GM18508 (cell line): Measurements from ENCODE around the gene THOC6.
"Not testable (repeated sequence)": the region's sequence is repeated elsewhere in the genome, so short reads cannot be mapped to it uniquely, and the experiment has no call there.

ENCODE experiments used
- ATAC-seq: cut with Tn5 transposase; IDR thresholded peaks from one replicate; pipeline ENCODE4 v1.9.1; 2021; ENCODE audit warnings: moderate number of reproducible peaks; ENCODE audit not compliant: insufficient read depth, unreplicated experiment

Gene THOC6

DNA sequence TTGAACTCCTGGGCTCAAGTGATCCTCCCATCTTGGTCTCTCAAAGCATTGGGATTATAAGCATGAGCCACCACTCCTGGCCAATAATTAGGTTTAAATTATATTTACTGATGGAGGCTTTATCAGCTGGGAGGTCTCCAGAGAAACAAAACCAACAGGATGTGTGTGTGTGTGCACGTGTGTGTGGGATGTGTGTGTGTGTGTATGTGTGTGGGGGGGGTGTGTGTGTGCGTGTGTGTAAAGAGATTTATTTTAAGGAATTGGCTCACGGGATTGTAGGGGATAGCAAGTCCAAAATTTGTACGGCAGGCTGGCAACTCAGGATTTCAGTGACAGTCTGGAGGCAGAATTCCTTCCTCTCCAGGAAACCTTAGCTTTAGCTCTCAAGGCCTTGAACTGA lies 27.2 kb downstream of the THOC6 start:
- no peak for ATAC-seq

DNA sequence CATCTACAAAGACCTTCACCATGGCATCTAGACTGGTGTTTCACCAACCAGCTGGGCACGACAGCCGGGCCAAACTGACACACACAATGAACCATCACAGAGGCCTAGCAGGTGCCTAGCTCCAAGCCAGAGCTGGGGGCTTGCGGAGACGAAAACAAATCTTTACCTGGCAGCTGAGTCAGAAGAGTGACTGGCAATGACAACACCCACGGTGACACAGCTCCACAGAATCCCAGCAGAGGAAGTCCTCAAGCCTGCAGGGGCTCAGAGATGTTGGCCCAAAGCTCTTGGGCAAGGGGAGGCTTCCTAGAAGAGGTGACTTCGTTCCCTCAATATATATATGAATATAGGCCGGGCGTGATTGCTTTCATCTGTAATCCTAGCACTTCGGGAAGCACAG lies 27.7 kb downstream of the THOC6 start:
- no peak for ATAC-seq

DNA sequence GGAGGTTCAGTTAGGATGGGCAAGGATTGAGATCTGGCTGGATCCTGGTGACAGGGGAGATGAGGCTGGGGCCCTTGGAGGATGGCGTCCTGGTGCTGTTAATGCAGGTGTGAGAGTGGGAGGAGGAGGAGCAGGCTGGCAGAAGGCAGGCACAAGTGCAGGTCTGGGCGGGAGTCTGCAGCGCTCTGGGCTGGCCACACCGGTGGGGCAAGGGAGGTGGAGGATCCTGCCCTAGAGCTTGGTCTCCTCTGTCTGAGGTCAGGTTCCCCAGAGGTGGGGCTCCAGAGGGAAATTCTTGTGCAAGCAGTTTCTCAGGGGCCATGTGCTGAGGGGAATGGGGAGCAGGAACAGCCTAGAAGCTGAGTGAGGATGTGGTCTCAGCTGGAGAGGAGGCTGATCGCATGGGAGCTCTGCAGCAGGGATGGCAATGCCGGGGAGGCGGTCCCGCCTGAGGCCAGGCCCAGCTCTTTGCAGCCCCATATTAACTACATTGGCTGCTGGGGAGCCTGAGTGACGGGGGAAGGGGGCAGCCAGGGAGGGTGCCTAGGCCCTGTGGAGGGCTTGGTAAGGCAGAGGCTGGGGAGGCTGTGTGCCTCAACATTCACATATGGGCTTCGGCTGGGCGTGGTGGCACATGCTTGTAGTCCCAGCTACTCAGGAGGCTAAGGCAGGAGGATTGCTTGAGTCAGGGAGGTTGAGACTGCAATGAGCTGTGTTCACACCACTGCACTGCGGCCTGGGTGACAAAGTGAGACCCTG lies 28.9 kb downstream of the THOC6 start:
- not testable (repeated sequence) for ATAC-seq

DNA sequence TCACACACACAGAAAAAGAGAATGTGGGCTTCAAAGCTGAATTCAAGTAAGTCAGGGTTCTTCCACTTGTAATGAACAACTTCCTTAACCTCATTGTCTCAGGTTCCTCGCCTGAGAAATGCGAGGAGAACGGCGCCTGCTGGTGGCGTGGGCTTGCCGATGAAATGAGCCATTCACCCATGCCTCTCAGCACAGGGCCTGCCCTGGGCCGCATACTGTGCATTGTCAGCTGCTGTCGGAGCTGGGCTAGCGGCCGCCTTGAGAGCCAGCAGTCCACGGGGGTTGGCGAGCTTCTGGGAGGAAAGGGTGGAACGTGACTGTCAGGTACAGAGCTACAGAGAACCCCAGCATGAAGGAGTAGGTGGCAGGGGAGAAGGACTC lies 29.5 kb downstream of the THOC6 start:
- not testable (repeated sequence) for ATAC-seq

DNA sequence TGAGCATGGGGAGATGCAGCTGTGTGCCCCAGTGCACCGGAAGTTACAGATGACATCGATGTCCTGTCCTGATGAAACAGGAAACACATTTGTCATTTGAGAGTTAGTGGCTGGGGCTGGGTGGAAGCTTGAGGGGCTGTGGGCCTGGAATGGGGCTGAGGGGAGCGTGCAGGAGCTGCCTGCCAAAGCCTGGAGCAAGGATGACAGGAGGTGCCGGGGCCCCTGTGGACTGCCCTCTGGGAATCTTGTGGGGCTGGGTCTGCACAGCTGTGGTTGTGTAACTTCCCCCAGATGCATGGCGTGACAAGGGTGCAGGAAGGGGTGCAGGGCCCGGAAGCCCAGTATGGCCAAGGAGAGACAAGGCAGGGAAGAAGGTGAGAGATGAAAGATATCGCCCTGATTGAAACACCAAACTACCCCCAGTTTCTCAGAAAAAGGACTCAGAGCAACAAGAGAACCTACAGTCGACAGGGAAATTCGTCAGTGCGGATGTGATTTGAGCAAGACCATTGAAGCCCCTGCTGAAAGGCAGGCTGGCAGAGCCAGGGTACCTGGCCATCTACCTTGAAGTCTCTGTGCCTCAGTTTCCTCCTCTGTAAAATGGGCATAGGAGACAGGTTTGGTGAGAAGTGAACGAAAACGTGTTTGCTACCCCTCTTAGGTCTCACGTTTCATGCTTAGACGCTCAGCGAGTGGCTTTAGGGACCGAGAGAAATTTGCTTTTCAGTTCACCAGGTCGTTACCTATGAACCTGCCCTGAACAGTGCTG lies 31.3 kb downstream of the THOC6 start:
- ATAC-seq: no peak

DNA sequence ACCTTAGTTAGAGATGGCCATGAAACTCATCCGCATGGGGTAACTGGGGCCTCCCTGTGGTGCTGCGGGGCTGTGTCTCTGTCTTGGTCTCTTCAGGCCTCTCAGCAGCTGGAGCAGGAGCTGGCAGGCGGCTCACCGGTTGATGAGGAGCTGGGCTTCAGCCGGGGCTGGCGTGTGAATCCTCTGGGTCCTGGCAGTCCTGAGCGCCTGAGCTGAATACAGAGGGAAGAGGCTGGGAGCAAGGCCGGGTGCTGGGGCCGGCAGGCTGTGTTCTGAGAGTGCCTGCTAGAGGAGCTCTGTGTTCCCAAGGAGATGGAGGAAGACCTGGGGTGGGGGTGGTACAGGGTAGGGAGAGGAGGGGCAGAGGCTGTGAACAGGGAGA lies 31.9 kb downstream of the THOC6 start:
- ATAC-seq: not testable (repeated sequence)

DNA sequence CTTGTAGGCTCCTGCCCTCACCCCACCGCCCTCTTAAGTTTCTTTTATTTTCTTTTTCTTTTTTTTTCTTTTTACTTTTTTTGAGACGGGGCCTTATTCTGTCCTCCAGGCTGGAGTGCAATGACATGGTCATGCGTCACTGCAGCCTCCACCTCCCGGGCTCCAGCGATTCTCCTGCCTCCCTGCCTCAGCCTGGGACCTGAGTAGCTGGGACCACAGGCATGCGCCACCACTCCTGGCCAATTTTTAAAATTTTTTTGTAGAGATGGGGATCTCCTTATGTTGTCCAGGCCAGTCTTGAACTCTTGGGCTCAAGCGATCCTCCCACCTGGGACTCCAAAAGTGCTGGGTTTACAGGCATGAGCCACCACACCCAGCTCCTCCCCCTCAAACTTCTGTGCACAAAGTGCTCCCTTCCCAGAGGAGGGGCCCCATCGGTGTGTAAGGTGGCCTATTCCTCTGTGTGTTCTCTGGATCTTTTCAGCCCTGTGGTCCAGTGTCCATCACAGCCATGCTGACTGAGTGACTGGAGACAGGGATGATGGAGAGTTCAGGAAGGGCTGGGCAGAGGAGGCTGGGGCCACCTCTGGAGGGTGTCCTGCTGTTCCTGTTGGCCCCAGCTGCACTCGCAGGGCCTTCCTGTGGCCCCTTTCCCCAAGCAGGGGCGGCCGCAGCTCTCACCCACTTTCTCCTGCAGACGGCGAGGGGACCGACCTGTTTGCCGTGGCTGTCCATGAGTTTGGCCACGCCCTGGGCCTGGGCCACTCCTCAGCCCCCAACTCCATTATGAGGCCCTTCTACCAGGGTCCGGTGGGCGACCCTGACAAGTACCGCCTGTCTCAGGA lies 32.7 kb downstream of the THOC6 start:
- ATAC-seq: no peak

DNA sequence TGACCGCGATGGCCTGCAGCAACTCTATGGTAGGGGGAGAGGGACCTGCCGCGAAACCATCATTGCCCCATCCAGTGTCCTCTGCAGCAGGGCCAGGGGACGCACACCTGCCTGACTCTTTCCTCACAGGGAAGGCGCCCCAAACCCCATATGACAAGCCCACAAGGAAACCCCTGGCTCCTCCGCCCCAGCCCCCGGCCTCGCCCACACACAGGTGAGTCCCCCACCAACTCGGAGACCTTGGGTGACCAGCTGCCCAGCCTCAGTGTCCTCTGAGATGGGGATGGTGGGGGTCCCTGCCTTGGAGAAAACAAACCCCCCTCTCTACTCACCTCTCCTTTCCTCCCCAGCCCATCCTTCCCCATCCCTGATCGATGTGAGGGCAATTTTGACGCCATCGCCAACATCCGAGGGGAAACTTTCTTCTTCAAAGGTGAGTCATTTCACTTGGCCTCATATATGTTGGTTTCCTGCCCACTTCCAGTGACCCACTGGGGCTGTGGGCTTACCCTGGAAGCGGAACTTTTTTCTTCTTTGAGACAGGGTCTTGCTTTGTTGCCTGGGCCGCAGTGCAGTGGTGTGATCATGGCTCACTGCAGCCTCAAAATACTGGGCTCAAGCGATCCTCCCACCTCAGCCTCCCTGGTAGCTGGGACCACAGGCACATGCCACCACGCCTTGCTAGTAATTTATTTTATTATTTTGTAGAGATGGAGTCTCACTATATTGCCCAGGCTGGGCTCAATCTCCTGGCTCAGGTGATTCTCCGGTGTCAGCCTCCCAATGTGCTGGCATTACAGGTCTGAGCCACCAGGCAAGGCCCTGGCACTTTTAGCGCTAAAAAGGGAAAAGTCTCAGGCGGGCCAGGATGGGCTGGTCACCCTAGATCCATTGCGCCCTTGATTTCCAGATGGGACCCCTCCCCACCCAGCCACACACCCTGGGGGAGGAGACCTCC lies 33.6 kb downstream of the THOC6 start:
- no peak for ATAC-seq

DNA sequence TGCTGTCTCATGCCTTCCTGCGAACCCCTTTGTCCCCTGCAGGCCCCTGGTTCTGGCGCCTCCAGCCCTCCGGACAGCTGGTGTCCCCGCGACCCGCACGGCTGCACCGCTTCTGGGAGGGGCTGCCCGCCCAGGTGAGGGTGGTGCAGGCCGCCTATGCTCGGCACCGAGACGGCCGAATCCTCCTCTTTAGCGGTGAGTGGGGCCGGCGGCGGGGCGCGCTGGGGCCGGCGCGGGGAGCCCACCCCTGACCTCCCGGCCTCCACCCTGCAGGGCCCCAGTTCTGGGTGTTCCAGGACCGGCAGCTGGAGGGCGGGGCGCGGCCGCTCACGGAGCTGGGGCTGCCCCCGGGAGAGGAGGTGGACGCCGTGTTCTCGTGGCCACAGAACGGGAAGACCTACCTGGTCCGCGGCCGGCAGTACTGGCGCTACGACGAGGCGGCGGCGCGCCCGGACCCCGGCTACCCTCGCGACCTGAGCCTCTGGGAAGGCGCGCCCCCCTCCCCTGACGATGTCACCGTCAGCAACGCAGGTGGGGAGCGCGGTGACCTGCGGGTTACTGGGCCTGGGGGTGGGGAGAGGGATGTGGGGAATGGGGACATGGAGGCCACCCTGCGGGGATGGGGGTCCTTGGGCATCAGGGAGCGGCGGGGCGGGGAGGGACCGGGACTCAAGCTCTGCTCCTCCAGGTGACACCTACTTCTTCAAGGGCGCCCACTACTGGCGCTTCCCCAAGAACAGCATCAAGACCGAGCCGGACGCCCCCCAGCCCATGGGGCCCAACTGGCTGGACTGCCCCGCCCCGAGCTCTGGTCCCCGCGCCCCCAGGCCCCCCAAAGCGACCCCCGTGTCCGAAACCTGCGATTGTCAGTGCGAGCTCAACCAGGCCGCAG lies 34.5 kb downstream of the THOC6 start:
- ATAC-seq: no peak

DNA sequence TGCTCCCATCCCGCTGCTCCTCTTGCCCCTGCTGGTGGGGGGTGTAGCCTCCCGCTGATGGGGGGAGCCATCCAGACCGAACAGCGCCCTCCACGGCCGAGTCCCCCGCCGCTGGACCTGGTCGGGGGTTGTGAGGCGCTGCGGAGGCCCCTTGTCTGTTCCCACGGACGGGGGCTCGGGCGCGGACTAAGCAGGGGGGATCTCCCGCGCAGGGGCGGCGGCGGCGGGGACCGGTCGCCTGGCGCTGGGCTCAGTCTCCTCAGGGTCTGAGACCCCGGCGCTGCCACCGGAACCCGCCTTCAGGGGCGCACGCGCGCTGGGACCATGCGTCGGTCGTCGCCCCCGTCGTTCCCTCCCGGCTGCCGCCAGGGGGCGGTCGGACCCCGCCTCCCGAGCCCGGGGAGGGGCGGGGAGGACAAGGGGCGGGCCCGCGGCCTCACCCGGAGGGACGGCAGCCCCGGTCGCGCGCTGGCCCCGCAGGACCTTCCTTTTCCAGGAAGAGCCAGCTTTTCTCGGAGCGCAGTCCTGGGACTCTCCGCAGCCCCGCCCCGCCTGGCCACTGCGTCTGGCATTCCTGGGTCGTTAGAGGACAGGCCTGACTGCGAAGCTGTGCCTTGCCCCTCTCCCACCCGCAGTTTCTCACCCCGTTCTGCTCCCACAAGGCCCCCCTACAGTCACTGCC lies 35.3 kb downstream of the THOC6 start:
- ATAC-seq: no peak

DNA sequence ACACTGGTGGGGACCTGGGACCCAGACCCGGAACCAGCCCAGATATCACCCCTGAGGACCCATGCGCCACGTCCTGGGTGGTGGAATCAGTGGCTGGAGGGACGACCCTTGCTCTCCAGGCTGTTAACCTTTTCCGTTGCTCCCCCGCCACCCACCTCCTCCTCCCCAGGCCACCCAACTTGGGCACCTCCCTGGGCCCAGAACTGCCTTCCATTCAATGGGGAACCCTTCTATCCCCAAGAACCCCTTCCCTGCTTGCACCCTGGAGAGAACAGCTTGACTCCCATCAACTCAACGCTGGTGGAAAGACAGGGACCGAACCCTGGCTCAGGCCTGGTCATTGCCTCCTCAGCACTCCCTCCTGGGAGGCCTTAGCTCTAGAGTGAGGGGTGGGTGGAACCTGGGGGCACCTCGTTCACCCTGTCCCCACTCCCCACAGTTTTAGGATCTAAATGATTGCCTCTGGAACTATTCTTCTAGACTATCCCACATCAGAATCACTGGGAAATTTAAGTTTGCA lies 35.9 kb downstream of the THOC6 start:
- ATAC-seq: no peak

DNA sequence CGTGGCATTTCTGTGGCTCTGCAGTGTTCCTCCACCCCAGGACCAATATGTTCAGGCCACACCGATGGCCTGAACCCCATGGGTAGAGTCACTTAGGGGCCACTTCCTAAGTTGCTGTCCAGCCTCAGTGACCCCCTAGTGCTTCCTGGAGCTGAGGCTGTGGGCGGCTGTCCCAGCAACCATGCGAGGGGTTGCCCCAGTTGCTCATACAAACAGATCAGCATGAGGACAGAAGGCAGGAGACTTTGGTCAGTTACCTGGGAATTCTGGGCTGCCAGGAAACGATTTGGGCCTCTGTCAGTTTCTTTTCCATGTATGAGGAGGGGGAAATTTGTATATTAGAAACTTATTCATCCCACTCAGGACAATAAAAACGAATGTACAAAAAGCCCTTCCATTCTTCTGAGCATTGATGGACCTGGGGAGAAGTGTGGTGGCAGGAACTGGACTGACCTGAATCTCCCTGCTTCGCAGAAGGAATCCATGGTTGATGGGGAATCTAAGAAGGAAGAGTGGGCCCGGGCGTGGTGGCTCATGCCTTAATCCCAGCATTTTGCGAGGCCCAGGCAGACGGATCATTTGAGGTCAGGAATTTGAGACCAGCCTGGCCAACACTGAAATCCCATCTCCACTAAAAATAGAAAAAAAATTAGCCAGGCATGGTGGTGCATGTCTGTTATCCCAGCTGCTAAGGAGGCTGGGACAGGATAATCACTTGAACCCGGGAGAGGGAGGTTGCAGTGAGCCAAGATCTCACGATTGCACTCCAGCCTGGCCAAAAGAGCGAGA lies 36.7 kb downstream of the THOC6 start:
- no peak for ATAC-seq

DNA sequence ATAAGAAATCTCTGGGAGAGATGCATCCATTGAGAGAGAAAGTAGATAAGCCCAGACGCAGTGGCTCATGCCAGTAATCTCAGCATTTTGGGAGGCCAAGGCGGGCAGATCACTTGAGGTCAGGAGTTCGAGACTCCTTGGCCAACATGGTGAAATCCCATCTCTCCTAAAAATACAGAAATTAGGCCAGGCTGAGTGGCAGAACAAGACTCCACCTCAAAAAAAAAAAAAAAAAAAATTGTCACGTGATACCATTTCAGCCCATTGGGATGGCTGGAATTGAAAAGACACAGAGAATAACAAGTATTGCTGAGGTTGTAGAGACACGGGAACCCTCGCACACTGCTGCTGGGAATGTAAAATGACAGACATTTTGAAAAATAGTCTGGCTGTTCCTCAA lies 38.7 kb downstream of the THOC6 start:
- no peak for ATAC-seq

DNA sequence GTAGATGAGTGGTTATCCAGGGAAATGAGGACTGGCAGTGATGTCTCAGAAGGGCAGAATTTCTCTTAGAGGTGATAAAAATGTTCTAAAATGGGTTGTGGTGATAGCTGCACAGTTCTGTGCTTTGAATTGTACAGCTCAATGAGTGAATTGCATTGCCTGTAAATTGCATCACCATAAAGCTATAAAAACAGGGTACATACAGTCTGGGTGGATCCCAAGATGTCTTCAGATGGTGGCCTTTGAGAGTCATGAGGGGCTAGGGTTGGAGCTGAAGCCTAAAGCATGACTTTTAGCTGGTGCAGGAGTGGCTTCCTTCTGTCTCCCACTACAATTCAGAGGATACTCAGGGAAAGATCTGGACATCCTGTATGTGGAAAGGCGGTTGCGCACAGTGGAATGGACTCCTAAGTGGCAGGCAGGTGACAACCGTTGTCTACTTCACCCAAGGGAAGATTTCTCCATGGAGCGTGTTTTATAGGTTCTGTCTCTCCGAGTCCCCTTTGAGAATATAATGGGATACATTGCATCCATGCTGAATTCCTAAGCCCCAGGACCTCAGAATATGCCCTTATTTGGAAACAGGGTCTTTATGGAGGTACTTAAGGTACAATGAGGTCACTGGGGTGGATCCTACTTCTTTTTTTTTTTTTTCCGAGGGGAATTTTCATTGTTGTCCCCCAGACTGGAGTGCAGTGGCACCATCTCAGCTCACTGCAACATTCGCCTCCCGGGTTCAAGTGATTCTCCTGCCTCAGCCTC lies 40.0 kb downstream of the THOC6 start:
- no peak for ATAC-seq

DNA sequence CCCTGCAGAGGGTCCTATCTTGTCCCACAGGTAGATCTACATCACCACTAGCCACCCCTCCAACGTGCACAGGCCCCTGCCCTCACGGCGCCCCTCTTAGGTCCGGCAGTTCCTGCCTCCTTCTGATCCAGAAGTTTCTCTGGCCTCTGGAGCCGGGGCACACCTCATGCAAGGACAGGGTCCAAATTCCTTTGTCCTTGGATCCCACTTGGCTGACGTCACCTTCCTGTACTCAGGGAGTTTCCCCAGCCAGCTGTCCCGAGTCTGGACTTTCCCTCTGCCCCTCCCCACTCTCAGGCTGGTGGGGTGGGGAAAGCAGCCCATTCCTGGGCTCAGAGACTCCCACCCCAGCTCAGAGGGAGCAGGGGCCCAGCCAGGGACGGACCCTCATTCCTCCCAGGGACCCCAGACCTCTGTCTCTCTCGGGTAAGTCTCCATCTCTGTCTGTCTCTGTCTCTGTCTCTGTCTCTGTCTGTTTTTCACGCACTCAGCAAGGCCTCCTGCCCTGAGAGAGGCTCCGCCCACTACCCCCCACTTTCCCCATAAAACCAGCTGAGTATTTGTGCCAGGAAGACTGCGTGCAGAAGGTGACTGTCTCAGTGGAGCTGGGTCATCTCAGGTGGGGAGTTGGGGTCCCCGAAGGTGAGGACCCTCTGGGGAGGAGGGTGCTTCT lies 41.4 kb downstream of the THOC6 start, which contains the start of gene IL32:
TSS of gene IL32 (plus strand) at position 572 of the 673 bp plus-strand sequence. CDS start 172 bp downstream, outside the sequence.
- no peak for ATAC-seq
